Colon (tissue), 2 donors: ENCODE results near the gene PITPNM3.

Source experiments
- FAIRE-seq: peaks from 2 replicates; lab custom pipeline; 2012; peaks lifted over from hg19 to GRCh38; lab: Jason Lieb, UNC
- donor health status: control.
- donor health status: control.

The PITPNM3 gene

GRCh38 chr17:6402258-6402657 is 154.1 kb downstream of the PITPNM3 start:
- FAIRE-seq: no peak
